Stimulated activated naive CD4-positive, alpha-beta T cell treated with Interleukin-2 at 50 U/mL for 16 hours (primary cell): ENCODE data around the gene SKAP1.
"Not testable (repeated sequence)": the region's sequence is repeated elsewhere in the genome, so short reads cannot be mapped to it uniquely, and the experiment has no call there.

ENCODE experiments used
- DNase-seq: peaks from one replicate; lab custom pipeline; 2025; lab: John Stamatoyannopoulos, UW

SKAP1 gene

GRCh38 chr17:48368352-48368908 lies 61.6 kb downstream of the SKAP1 start:
- DNase-seq: no peak

GRCh38 chr17:48363161-48363560 lies 66.9 kb downstream of the SKAP1 start:
- DNase-seq: no peak

GRCh38 chr17:48360861-48361633 lies 69.0 kb downstream of the SKAP1 start:
- DNase-seq: not testable (repeated sequence)

GRCh38 chr17:48357779-48358602 lies 72.0 kb downstream of the SKAP1 start:
- no peak for DNase-seq

GRCh38 chr17:48356866-48357265 lies 73.1 kb downstream of the SKAP1 start:
- DNase-seq: no peak

- DNase-seq: no peak
Measured at GRCh38 chr17:48352630-48353029, 77.4 kb downstream of the SKAP1 start.

GRCh38 chr17:48351911-48352332 lies 78.1 kb downstream of the SKAP1 start:
- no peak for DNase-seq

- no peak for DNase-seq
Measured at GRCh38 chr17:48348352-48348751, 81.7 kb downstream of the SKAP1 start.

- DNase-seq: no peak
Measured at GRCh38 chr17:48347177-48347576, 82.8 kb downstream of the SKAP1 start.

- no peak for DNase-seq
Measured at GRCh38 chr17:48344251-48344650, 85.8 kb downstream of the SKAP1 start.

- DNase-seq: no peak
Measured at GRCh38 chr17:48340916-48341315, 89.1 kb downstream of the SKAP1 start.

- no peak for DNase-seq
Measured at GRCh38 chr17:48338720-48339119, 91.3 kb downstream of the SKAP1 start.

GRCh38 chr17:48337903-48338302 lies 92.1 kb downstream of the SKAP1 start:
- not testable (repeated sequence) for DNase-seq

GRCh38 chr17:48336986-48337385 lies 93.0 kb downstream of the SKAP1 start:
- DNase-seq: no peak

GRCh38 chr17:48335858-48336500 lies 94.0 kb downstream of the SKAP1 start:
- no peak for DNase-seq

GRCh38 chr17:48335146-48335784 lies 94.7 kb downstream of the SKAP1 start:
- DNase-seq: no peak

GRCh38 chr17:48333034-48333530 lies 96.9 kb downstream of the SKAP1 start:
- no peak for DNase-seq

- no peak for DNase-seq
Measured at GRCh38 chr17:48330887-48331286, 99.1 kb downstream of the SKAP1 start.

GRCh38 chr17:48330421-48330820 lies 99.6 kb downstream of the SKAP1 start:
- no peak for DNase-seq

GRCh38 chr17:48328457-48328856 lies 101.6 kb downstream of the SKAP1 start:
- no peak for DNase-seq

- DNase-seq: no peak
Measured at GRCh38 chr17:48326310-48326709, 103.7 kb downstream of the SKAP1 start.

- no peak for DNase-seq
Measured at GRCh38 chr17:48322060-48322459, 108.0 kb downstream of the SKAP1 start.
